HG02642 (cell line): ENCODE results near the gene KLHDC9.
A peak's percentile ranks its signal among the peaks of the same experiment; 100 is the strongest.

Experiments used
- ATAC-seq: cut with Tn5 transposase; IDR thresholded peaks from one replicate; pipeline ENCODE4 v1.9.1; 2021; ENCODE audit warnings: mild to moderate bottlenecking; ENCODE audit not compliant: unreplicated experiment, poor library complexity

KLHDC9 gene

DNA sequence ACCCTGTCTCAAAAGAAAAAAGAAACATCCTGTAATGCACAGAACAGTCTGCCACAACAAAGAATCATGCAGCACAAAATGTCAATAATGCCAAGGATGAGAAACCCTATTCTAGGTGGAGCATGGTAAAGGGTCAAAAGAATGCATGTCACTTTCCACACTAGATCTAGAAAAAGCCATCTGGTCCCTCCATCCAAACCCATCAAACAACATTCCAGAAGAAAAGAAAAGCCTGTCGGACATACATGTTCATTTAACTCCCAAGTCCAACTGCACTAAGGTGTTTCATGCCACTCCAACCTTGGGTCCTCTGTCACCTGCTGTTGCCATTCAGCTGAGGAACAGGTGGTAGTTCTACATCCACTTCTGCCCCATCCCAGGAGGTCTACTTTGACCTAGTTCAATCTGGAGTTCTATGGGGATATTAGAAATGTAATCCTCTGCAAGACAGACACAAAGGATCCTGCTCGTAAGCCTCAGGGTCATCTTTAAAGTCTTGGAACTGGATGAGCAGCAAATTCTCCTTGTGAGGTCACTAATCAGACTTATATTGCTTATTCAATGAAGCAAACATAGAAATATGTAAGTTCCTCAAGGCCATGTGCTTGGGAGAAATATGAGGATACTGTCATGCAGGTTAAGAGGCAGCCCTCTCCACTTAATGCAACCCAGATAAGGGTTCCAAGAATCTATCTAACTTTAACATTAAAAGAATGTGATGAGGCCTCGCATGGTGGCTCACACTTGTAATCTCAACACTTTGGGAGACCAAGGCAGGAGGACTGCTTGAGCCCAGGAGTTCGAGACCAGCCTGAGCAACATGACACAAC, 30.6 kb downstream of the KLHDC9 start:
- ATAC-seq, result no peak

DNA sequence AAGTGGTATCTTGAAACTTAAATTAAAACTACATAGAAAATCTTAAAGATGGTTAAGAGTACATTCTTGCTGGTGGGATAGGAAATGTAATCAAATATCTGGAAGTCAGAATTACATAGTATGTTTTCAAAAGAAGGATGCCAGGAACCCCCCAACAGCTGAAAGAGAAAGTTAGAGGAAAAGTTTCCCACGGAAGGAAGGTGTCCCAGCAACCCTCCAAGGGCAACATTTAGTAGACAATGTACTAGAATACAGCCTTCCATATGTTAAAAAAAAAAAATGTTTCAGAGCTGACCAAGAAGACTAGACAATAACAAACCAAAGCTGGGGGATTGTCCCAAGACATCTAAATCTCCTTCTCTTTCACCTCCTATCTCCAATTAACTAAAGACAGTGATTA, 32.1 kb downstream of the KLHDC9 start:
- no peak for ATAC-seq

DNA sequence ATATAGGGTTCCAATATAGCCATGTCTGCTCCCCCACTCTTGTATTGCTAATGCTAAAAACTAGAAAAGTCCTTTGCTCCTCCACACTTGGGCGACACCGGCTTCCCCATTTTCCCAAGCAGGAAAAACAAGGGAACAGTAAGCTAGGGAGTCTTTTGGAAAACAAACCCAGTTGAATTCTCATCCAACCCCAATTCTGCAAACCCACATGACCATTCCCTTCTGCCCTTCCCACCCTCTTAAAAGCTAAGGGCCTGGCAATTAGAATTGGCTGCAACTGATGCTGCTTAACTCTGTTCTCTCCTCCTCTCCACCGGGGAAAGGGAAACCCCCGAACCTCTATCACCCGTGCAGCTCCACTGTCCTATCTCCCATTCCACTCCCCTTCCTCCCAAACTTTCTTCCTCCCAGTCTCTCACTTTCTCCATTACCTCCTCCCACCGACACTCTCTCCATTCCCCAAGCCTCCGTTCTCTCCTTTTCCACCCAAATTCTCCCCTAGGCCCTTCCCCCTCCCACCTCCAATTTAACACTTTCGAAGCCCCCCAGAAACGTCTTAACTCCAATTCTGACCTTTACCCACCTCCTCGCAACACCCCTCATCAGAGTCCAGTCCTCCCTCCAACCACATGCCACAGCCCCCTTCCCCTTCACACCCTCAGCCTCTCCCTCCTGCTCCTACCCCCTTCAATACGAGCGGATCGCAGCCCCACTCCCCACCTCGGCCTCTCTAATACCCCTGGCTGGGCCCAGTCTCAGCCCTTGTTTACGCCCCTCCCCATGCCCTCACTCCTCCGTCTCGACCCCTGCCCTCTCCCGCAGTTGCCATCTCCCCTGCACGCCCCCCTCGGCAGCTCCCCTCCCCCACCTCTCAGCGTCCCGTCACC, 33.6 kb downstream of the KLHDC9 start:
- ATAC-seq, result peak; percentile 2

DNA sequence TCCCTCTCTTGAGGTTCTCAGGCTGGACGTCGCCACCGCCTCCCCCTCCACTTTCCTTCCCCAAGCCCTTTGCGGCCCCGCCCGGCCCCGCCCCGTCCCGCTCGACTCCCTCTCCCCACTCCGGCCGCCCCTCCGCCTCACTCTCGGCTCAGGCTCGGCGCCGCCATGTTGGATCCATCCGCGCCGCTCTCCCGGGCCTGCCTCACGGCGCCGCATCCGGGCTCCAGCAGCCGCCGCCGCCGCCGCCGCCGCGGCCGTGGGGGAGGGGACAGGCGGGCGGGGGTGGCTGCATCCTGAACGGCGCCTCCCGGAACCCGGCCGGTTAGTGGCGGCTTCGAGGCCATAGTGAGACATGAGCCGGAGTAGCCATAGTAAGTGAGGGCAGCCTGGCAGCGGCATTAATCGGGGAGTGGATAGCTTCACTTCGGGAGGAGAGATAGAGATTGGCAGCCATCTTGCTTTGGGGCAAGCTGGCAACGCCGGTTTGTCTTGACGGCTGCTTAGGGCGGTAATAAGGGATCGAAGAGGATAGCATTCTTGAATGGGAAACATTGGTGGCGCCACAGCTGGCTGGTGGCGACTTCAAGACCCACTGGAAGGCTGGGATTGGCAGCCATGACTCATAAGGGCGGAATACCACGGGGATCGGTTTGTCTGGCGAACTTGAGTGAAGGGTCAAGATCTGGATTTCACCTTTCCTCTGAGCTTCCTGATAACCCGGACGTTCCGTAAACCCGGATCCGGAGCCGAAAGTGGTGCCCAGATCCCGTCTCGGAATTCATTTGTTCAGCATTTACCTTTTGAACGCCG, 34.5 kb downstream of the KLHDC9 start, which contains the start of gene DEDD:
Gene DEDD (minus strand): TSS at position 258 of the 810 bp plus-strand sequence. CDS start 8,205 bp downstream, outside the sequence.
- peak; percentile 93 for ATAC-seq

DNA sequence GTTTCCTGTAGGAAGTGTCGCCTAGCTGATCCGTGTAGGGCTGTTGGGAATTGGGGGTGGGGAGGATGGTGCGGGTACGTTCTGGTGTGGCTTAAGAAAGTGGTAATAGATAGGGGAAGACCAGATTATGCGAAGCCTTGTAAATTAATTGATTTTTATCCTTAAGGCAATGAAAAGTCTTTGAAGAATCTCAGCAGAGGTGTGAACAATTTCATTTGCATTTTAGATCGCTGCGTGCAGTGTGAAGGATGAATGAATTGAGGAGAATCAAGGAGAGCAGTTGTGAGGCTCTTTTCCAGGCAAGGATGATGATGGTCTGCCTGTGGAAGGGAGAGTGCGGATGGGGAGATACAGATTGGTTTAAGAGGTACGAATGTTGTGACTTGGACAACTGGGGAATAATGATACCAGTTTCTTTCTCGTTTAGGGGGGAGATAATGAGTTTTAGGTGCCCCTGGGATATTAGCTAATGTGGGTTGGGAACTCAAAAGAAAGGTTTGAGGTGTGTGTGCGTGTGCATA, 35.1 kb downstream of the KLHDC9 start:
- ATAC-seq, result no peak

DNA sequence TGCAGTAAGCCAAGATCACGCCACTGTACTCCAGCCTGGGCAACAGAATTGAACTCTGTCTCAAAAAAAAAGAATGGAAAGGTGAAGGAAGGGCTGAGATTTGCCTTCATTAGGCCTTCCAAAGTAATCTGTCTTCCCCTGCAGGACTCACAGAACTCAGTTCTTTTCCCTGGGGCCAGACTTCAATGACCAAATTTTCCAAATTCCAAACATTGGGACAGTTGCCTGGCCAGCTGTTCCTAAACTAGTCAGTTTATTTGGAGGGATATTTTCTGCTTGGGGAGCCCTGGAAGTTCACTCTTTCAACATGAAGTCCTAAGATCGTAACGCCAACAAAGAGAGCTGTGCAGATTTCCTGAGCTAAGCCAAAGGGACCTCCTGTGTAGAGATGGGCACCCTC, 39.7 kb downstream of the KLHDC9 start:
- no peak for ATAC-seq

DNA sequence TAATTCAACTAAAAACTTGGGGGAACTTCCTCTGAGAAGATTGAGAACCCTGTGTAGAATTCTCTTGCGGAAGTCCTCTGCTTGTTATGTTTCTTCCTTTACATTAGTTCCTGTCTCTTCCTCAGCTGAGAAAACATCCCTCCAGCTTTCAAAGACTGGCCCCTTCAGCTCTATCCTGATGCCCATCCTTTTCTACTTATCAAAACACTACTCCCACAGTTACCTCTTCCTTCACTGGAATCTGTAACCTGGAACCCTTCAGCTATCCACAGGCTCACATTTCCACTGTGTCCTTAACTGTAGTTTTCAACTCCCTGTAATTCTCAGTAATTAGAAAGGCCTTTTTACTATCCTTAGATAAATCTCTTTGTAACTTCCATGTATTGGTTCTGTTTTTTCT, 40.3 kb downstream of the KLHDC9 start:
- ATAC-seq, result no peak

DNA sequence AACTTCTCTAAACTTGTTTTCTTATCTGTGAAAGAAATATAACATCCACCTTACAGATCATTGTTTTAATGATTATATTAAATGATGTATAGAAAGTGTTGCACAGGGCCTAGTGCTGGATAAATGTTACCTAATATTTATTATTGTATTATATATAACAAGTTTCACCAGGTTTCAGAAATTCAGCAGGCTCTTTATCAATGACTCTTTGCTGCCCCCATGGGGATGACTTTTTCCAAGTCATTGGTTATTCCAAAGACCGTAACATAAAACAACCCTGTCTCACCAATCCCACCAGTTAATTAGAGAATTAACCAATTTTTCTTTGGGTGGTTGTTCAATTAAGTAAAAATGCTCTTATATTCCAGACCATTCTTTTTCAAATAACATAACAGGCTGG, 41.6 kb downstream of the KLHDC9 start:
- ATAC-seq, result no peak

DNA sequence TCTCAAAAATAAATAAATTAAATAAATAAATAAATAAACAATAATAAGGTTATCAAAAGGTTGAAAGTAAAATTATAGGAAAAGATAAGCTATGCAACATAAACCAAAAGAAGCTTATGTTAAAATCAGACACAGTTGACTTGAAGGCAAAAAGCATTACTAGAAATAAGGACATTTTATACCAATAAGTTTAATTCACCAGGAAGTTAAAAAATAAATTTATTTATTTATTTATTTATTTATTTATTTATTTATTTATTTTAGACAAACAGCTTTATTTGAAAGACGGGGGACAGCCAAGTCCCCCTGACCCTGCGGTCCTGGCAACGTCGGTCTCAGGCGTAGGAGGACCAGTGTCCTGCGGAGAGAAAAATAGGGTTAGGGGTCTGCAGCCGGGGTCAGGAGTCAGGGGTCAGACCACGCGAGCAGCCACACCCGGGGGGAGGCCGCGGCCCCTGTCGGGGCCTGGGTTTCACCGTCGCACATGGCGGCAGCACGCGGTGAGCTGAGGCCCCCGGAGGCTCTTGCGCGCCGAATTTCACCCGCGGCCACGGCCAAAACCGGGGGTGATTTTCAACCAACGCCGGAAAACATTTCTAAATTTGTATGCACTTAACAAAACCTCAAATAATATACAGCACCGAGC, 42.7 kb downstream of the KLHDC9 start:
- ATAC-seq, result no peak

DNA sequence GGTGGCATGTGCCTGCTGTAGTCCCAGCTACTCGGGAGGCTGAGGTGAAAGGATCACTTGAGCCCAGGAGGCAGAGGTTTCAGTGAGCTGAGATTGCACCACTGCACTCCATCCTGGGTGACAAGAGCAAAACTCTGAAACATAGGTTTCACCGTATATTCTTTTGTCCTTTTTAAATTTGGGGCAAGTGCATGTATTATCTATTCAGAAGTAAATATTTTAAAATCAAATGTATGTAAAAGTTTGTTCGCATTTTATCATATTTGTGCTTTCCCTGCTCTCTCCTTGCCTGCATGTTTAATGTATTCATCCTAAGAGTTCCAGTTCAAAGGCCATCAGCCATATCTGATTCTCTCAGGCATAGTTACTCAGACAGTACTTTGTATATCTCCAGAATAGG, 47.7 kb downstream of the KLHDC9 start:
- no peak for ATAC-seq
